IMR-90 (cell line): ENCODE results near the gene FER. TPM values are rescaled to one million over a fixed set of nuclear protein-coding genes. Genes with fewer than 3 reads are reported as not detected.

Source experiments
- ATAC-seq: fragments of 200-7000 bp; cut with Tn5 transposase; 2 replicates; pipeline ENCODE4 v1.9.1; 2020; ENCODE audit warnings: low read depth, mild to moderate bottlenecking, moderate library complexity
- BruUV-seq: library from RNA; stranded (reverse); fragments of 400-500 nt; replicated peaks from 2 replicates; lab custom pipeline; 2021; lab: Mats Ljungman, UMichigan
- CTCF ChIA-PET: fragments of 300-600 bp; formaldehyde crosslinking; extraction: SDS; loops from one replicate; lab custom pipeline; 2021; ENCODE audit warnings: antibody characterized with exemption; lab: Yijun Ruan, JAX
- POLR2A ChIA-PET: fragments of 300-600 bp; sonication (Branson Sonifier 250); formaldehyde crosslinking; loops from one replicate; lab custom pipeline; 2022; ENCODE audit warnings: antibody characterized with exemption; ENCODE audit not compliant: unreplicated experiment; lab: Charles Lee
- DNase-seq: peaks from one replicate; pipeline ENCODE4 v3.0.0; 2013
- H2AFZ ChIP-seq: replicated peaks from 2 replicates; pipeline ENCODE3; 2013; ENCODE audit warnings: low read length, mild to moderate bottlenecking; ENCODE audit not compliant: poor library complexity
- H2AK5ac ChIP-seq: 2 replicates; pipeline ENCODE4 v1.6.1; 2013; ENCODE audit warnings: low read depth, low read length, inconsistent platforms
- H2AK9ac ChIP-seq: replicated peaks from 2 replicates; pipeline ENCODE3; 2013; ENCODE audit warnings: mild to moderate bottlenecking, low read depth, low read length, moderate library complexity; ENCODE audit not compliant: poor library complexity
- H2BK120ac ChIP-seq: 2 replicates; pipeline ENCODE4 v1.6.1; 2013; ENCODE audit warnings: low read depth, low read length, inconsistent platforms
- H2BK15ac ChIP-seq: 3 replicates; pipeline ENCODE4 v1.6.1; 2013; ENCODE audit warnings: low read depth, low read length, inconsistent platforms
- H2BK20ac ChIP-seq: 2 replicates; pipeline ENCODE4 v1.6.1; 2013; ENCODE audit warnings: low read depth, mild to moderate bottlenecking, inconsistent platforms, low read length, moderate library complexity
- H2BK5ac ChIP-seq: 2 replicates; pipeline ENCODE4 v1.6.1; 2013; ENCODE audit warnings: mild to moderate bottlenecking, low read depth, low read length, inconsistent platforms; ENCODE audit not compliant: poor library complexity, severe bottlenecking
- H3K14ac ChIP-seq: replicated peaks from 2 replicates; pipeline ENCODE4 v1.6.1; 2013; ENCODE audit warnings: low read depth, low read length, inconsistent platforms
- H3K18ac ChIP-seq: 2 replicates; pipeline ENCODE4 v1.6.1; 2013; ENCODE audit warnings: low read depth, low read length, control low read depth
- H3K23ac ChIP-seq: 2 replicates; pipeline ENCODE4 v1.6.1; 2013; ENCODE audit warnings: low read depth, low read length, inconsistent platforms
- H3K27ac ChIP-seq: 2 replicates; pipeline ENCODE4 v1.5.1; 2013; ENCODE audit warnings: mild to moderate bottlenecking, control low read depth, low read length; ENCODE audit not compliant: insufficient read depth
- H3K27me3 ChIP-seq: 2 replicates; pipeline ENCODE4 v1.6.1; 2013; ENCODE audit warnings: low read length; ENCODE audit not compliant: control insufficient read depth, insufficient read depth
- H3K36me3 ChIP-seq: 2 replicates; pipeline ENCODE4 v1.6.1; 2013; ENCODE audit warnings: low read length, mixed read lengths; ENCODE audit not compliant: control insufficient read depth, insufficient read depth
- H3K4ac ChIP-seq: 2 replicates; pipeline ENCODE4 v1.6.1; 2013; ENCODE audit warnings: low read depth, low read length, inconsistent platforms
- H3K4me1 ChIP-seq: 2 replicates; pipeline ENCODE4 v1.6.1; 2013; ENCODE audit warnings: low read length, mixed read lengths; ENCODE audit not compliant: control insufficient read depth, insufficient read depth
- H3K4me2 ChIP-seq: 2 replicates; pipeline ENCODE4 v1.6.1; 2013; ENCODE audit warnings: low read depth, mild to moderate bottlenecking, control low read depth, low read length, moderate library complexity
- H3K4me3 ChIP-seq: 2 replicates; pipeline ENCODE4 v1.5.1; 2013; ENCODE audit warnings: low read depth, mild to moderate bottlenecking, control low read depth, low read length, moderate library complexity; ENCODE audit not compliant: insufficient read depth
- H3K56ac ChIP-seq: 2 replicates; pipeline ENCODE4 v1.6.1; 2013; ENCODE audit warnings: low read length, inconsistent platforms; ENCODE audit not compliant: insufficient read depth; ENCODE audit errors: extremely low read depth
- H3K79me1 ChIP-seq, 2 experiments: 2 replicates each; pipeline ENCODE4 v1.6.1; 2013; ENCODE audit warnings: low read length in 2 of 2, inconsistent platforms in 1 of 2, low read depth in 1 of 2
- H3K9ac ChIP-seq: 2 replicates; pipeline ENCODE4 v1.6.1; 2013; ENCODE audit warnings: low read depth, low read length, control low read depth
- H3K9me1 ChIP-seq: 2 replicates; pipeline ENCODE4 v1.6.1; 2013; ENCODE audit warnings: low read length, inconsistent platforms; ENCODE audit not compliant: insufficient read depth
- H3K9me3 ChIP-seq: 2 replicates; pipeline ENCODE4 v1.6.1; 2013; ENCODE audit warnings: low read length; ENCODE audit not compliant: control insufficient read depth, insufficient read depth
- H4K20me1 ChIP-seq: 2 replicates; pipeline ENCODE4 v1.6.1; 2013; ENCODE audit warnings: low read length, inconsistent platforms; ENCODE audit not compliant: insufficient read depth
- H4K5ac ChIP-seq: 2 replicates; pipeline ENCODE4 v1.6.1; 2013; ENCODE audit warnings: mild to moderate bottlenecking, low read depth, low read length, control low read depth
- H4K8ac ChIP-seq, 2 experiments: 2 replicates each; pipeline ENCODE4 v1.6.1; 2013; ENCODE audit warnings: low read depth in 2 of 2, low read length in 2 of 2, control low read depth in 1 of 2, inconsistent platforms in 1 of 2
- H4K91ac ChIP-seq: 2 replicates; pipeline ENCODE4 v1.6.1; 2013; ENCODE audit warnings: low read depth, low read length, inconsistent platforms; ENCODE audit not compliant: insufficient read depth
- CEBPB ChIP-seq: IDR thresholded peaks from 2 replicates; pipeline ENCODE4 v1.6.1; 2012; ENCODE audit warnings: low read depth, low read length, improper control_type of control experiment
- CHD1 ChIP-seq: IDR thresholded peaks from 2 replicates; pipeline ENCODE4 v1.6.1; 2012; ENCODE audit warnings: low read depth, low read length, improper control_type of control experiment
- MXI1 ChIP-seq: IDR thresholded peaks from 2 replicates; pipeline ENCODE4 v1.6.1; 2012; ENCODE audit warnings: low read depth, mild to moderate bottlenecking, low read length, moderate library complexity, borderline replicate concordance
- POLR2A ChIP-seq: IDR thresholded peaks from 2 replicates; pipeline ENCODE4 v1.6.1; 2012; ENCODE audit warnings: mild to moderate bottlenecking, low read depth, low read length
- RCOR1 ChIP-seq: IDR thresholded peaks from 2 replicates; pipeline ENCODE4 v1.6.1; 2012; ENCODE audit warnings: mild to moderate bottlenecking, low read length, improper control_type of control experiment; ENCODE audit not compliant: insufficient replicate concordance
- RFX5 ChIP-seq: IDR thresholded peaks from 2 replicates; pipeline ENCODE4 v1.8.0; 2012; ENCODE audit warnings: low read depth, mild to moderate bottlenecking, low read length, moderate library complexity
- WGBS, 2 experiments: methylation state at CpG; one replicate each; pipeline versions ENCODE4 v1.1.5 to v1.1.7; 2013; ENCODE audit warnings: missing lambda C conversion rate in 2 of 2; ENCODE audit not compliant: insufficient read length in 1 of 2; ENCODE audit errors: extremely low coverage in 2 of 2; 5-methylcytosine and 5-hydroxymethylcytosine counted together
- dilution Hi-C: fragments of 300-500 bp; cut with HindIII; formaldehyde crosslinking; loops from one replicate; pipeline ENCODE4 v1.14.3; 2018; ENCODE audit warnings: low sequenced_read_pairs; ENCODE audit not compliant: unreplicated experiment
- in situ Hi-C: fragments of 300-500 bp; cut with MboI; formaldehyde crosslinking; loops from 3 replicates; pipeline ENCODE4 v1.14.3; 2019; ENCODE audit warnings: low sequenced_read_pairs, inconsistent platforms, mixed read lengths
- intact Hi-C: fragments of 100-400 bp; cut with micrococcal nuclease; formaldehyde crosslinking; loops from 2 replicates; pipeline ENCODE4 v1.10.0; 2022
- polyA plus RNA-seq, 3 experiments: library from polyadenylated mRNA; depleted of rRNA; stranded (reverse); fragments of >200 nt; gene quantifications; 2 replicates each; pipeline ENCODE4 v1.2.3, GENCODE V29; 2012; ENCODE audit warnings: low replicate concordance in 1 of 3
- total RNA-seq: library from RNA; depleted of rRNA; stranded (reverse); fragments of >200 nt; gene quantifications from 2 replicates; pipeline ENCODE4 v1.2.3, GENCODE V29; 2012
- TF ChIP-seq, protein P1 (sequence below): fragments of 150-350 bp; IDR thresholded peaks from 2 replicates; pipeline ENCODE4 v1.6.1; 2017; ENCODE audit warnings: mild to moderate bottlenecking, antibody characterized with exemption, low read length, low read depth
- TF ChIP-seq, protein P2 (sequence below): conservative IDR thresholded peaks from 2 replicates; pipeline ENCODE4 v1.5.1; 2012; ENCODE audit warnings: mild to moderate bottlenecking, low read depth, low read length, improper control_type of control experiment
- TF ChIP-seq, protein P3 (sequence below): fragments of 150-350 bp; IDR thresholded peaks from 2 replicates; pipeline ENCODE4 v1.6.1; 2016; ENCODE audit warnings: low read depth, mild to moderate bottlenecking, low read length, moderate library complexity, borderline replicate concordance

The FER gene
- total and polyA plus RNA-seq, 2 of the 4 experiments (the other 2 are of a cell fraction) = 3.5 to 32.4 TPM

DNA sequence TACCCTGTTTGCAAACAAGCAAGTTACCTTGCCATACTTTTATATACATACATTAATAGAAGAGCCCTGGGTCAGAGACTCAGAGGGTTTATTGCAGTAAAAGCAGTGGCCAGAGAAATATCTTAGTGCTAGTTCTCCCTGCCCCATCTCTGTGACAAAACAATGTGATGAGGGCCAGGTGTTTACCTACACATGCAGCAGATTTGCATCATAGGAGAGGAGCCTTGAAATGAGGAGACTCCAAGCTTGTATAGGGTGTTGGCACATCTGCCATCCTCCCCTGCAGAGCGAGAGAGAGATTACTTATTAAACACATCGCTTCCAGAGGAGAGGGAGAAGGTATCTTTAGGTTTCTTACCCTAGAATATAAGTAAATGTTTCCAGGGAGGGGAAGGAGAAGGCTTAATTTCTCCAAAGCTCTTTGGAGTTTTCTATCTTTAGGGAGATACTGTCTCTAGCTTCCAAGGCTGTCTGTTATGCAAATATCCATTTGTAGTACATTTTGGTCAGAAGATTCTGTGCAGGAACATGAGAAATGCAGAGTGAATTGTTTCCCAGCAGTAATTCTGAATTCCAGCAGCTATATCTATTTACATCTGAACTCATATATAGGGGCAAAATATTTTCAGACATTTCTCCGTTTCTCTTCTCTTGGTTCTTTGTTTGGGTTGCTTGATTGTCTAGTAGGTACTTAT, 15.7 kb downstream of the FER start:
- H3K9me1 ChIP-seq = 0 out of 2 replicates have a peak, but pooled peaks cover 8% of the 10 kb centered on the region
- no peak overlapping the region for H4K5ac ChIP-seq
- no peak overlapping the region for H3K4me2 ChIP-seq
- no peak overlapping the region for H3K9ac ChIP-seq
- DNase-seq = no peak
- H2BK20ac ChIP-seq = no peak overlapping the region
- H3K9me3 ChIP-seq = no peaks in the 10 kb centered on the region; the same call in none of the 2 replicates
- no peak overlapping the region for H3K56ac ChIP-seq
- ATAC-seq = no peak
- H2AK5ac ChIP-seq = no peak overlapping the region
- TF ChIP-seq CHD1 (no peak), POLR2A (no peak), RFX5 (no peak), RCOR1 (no peak), CEBPB (no peak), MXI1 (no peak)
- TF ChIP-seq, protein P1, sequence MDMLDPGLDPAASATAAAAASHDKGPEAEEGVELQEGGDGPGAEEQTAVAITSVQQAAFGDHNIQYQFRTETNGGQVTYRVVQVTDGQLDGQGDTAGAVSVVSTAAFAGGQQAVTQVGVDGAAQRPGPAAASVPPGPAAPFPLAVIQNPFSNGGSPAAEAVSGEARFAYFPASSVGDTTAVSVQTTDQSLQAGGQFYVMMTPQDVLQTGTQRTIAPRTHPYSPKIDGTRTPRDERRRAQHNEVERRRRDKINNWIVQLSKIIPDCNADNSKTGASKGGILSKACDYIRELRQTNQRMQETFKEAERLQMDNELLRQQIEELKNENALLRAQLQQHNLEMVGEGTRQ = no peak
- TF ChIP-seq, protein P2, sequence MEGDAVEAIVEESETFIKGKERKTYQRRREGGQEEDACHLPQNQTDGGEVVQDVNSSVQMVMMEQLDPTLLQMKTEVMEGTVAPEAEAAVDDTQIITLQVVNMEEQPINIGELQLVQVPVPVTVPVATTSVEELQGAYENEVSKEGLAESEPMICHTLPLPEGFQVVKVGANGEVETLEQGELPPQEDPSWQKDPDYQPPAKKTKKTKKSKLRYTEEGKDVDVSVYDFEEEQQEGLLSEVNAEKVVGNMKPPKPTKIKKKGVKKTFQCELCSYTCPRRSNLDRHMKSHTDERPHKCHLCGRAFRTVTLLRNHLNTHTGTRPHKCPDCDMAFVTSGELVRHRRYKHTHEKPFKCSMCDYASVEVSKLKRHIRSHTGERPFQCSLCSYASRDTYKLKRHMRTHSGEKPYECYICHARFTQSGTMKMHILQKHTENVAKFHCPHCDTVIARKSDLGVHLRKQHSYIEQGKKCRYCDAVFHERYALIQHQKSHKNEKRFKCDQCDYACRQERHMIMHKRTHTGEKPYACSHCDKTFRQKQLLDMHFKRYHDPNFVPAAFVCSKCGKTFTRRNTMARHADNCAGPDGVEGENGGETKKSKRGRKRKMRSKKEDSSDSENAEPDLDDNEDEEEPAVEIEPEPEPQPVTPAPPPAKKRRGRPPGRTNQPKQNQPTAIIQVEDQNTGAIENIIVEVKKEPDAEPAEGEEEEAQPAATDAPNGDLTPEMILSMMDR = no peak
- TF ChIP-seq, protein P3, sequence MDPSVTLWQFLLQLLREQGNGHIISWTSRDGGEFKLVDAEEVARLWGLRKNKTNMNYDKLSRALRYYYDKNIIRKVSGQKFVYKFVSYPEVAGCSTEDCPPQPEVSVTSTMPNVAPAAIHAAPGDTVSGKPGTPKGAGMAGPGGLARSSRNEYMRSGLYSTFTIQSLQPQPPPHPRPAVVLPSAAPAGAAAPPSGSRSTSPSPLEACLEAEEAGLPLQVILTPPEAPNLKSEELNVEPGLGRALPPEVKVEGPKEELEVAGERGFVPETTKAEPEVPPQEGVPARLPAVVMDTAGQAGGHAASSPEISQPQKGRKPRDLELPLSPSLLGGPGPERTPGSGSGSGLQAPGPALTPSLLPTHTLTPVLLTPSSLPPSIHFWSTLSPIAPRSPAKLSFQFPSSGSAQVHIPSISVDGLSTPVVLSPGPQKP = no peak
- H2AK9ac ChIP-seq = no peak overlapping the region
- H3K4me1 ChIP-seq = no peaks in the 10 kb centered on the region
- no peak overlapping the region for H4K8ac ChIP-seq
- POLR2A ChIA-PET = interaction anchor here (0.6 kb wide), 1 partner anchor 1866 kb away, joined by 4 read pairs; no protein-coding TSS in a partner anchor
- H3K27me3 ChIP-seq = no peaks in the 10 kb centered on the region
- H3K18ac ChIP-seq = no peak overlapping the region
- no peak overlapping the region for H3K27ac ChIP-seq
- H3K14ac ChIP-seq = no peak overlapping the region
- in situ Hi-C loops (no loop called here), dilution Hi-C loops (no loop called here), intact Hi-C loops (no loop called here)
- no peak overlapping the region for H2BK120ac ChIP-seq
- CTCF ChIA-PET = no interaction called here
- no peak overlapping the region for H3K4ac ChIP-seq
- no CpG with 5 or more reads among the region's 3 CpGs for WGBS, 2 experiments
- no peak overlapping the region for H4K91ac ChIP-seq
- H3K23ac ChIP-seq = no peak overlapping the region
- no peak overlapping the region for H3K4me3 ChIP-seq
- H2BK5ac ChIP-seq = no peak overlapping the region
- H2AFZ ChIP-seq = no peak overlapping the region
- no TSS peak for BruUV-seq
- no peak overlapping the region for H2BK15ac ChIP-seq
- H4K20me1 ChIP-seq = no peaks in the 10 kb centered on the region
- H3K79me1 ChIP-seq = peaks cover 37 to 67% of the 10 kb centered on the region in 2 experiments
- peaks cover 2% of the 10 kb centered on the region; the same call in 1 of the 2 replicates for H3K36me3 ChIP-seq
